Inflammatory macrophage (primary cell): ENCODE results near the gene CALR3.
"Not testable (repeated sequence)": the region's sequence is repeated elsewhere in the genome, so short reads cannot be mapped to it uniquely, and the experiment has no call there.

Experiments used
- DNase-seq, 2 donors: peaks; one replicate each; pipeline ENCODE4 v3.0.0-alpha.2; 2020 to 2022

CALR3 gene

DNA sequence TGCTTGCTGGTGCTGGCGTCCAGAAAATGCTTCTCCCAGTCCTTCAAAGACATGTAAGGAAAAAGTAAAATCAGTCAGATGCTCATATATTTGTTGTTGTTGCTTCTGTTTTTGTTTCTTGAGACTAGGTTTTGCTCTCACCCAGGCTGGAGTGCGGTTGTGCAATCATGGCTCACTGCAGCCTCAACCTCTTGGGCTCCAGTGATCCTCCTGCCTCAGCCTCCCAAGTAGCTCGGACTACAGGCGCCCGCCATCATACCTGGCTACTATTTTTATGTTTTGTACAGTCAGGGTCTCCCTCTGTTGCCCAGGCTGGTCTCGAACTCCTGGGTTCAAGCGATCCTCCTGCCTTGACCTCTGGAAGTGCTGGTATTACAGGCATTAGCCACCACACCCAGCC is 13.2 kb downstream of the CALR3 start:
- DNase-seq = no peak

DNA sequence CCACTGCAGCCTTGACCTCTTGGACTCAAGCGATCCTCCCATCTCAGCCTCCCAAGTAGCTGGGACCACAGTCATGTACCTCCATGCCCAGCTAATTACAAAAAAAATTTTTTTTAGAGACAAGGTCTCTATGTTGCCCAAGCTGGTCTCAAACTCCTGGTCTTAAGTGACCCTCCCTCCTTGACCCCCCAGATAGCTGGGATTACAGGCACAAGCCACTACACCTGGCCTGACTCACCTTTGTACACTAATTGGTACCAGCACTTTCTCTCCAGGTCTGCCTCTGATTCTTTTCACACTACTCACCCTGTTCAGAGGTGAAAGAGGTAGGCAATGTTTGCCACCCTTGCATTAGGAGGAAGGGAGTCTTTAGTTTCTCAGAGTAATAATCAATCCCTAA is 18.7 kb downstream of the CALR3 start:
- DNase-seq = no peak

DNA sequence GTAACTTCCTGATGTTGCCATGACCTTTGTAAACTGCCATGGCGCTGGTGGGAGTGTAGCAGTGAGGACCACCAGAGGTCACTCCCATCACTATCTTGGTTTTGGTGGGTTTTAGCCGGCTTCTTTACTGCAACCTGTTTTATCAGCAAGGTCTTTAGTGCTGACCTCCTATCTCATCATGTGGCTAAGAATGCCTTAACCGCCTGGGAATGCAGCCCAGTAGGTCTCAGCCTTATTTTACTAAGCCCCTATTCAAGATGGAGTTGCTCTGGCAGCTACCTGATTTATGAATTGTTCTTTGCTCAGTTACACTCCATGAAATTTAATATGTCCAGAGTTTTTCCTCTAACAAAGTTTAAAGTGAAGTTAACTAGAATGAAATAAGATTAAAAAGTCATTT is 19.6 kb downstream of the CALR3 start:
- no peak for DNase-seq

DNA sequence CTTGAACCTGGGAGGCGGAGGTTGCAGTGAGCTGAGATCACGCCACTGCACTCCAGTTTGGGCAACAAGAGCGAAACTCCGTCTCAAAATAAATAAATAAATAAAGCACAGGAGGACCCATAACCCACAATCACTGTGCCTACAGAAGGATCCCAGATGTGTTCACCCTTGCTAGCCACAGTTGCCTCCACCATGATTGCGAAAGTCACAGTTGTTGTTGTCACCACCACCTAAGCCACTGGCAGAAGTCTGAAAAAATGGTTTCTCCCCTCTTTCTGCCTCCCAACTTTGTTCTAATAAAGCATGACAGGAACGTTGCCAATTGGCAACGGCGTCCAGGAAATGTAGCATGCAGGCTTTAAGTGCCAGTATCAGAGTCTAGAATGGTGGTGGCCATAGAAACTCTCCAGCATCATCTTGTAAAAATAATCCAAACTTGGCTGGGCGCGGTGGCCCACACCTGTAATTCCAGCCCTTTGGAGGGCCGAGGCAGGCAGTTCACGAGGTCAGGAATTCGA is 22.0 kb downstream of the CALR3 start:
- DNase-seq = no peak

DNA sequence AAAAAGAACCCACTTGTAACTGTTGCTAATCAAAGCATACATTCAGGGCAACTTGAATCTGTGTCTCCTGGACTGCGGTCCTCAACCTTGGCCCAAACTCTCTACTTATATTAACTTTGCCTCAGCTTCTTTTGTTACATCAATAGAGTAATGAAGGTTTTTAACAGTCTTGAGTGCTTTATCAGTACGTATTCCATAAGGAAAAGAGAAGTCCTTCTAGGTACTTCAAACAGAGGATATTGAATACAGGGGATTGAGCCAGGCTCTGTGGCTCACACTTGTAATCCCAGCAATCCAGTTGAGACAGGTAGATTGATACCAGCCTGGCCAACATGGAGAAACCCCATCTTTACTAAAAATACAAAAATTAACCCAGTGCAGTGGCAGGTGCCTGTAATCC is 23.0 kb downstream of the CALR3 start:
- DNase-seq = no peak

GRCh38 chr19:16472559-16472899 is 23.4 kb downstream of the CALR3 start:
- not testable (repeated sequence) for DNase-seq

- DNase-seq = peak in 1 of 2 donors; percentile 40
Measured at GRCh38 chr19:16470911-16471811, 24.8 kb downstream of the CALR3 start.

DNA sequence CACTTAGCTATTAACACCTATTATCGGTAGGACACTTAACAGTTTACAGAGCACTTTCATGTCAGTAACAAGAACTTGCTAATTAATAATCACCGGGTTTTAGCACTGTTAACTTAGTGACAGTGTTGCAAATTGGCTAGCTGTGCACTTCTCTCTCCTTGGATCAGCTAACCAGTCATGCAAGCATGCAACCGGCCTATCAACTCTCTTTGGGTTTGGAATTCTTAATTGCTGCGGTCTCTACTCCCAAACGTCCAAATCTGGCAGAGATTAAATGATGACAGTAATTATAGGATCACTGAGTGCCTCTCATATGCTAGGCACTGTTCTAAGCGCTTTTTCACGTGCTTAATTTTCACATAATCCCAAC is 25.4 kb downstream of the CALR3 start:
- no peak for DNase-seq

DNA sequence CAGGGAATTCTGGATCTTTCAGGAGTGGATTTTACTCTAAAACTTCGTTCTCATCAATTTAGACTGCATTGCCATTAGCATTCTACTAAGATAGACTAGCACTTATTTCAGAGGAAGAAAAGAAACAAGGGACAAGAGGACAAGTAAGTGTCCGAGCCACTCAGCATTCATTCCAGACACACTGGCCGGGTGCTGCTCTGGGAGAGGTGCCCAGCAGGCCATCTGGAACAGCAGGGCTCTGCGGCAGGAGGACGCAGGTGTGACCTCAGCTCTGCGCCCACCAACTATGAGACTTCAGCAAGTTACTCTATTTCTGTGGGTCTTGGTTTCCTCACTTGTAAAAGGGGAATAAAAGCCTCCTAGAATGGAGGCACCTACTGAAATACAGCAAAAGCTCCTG is 28.4 kb downstream of the CALR3 start:
- DNase-seq = no peak

DNA sequence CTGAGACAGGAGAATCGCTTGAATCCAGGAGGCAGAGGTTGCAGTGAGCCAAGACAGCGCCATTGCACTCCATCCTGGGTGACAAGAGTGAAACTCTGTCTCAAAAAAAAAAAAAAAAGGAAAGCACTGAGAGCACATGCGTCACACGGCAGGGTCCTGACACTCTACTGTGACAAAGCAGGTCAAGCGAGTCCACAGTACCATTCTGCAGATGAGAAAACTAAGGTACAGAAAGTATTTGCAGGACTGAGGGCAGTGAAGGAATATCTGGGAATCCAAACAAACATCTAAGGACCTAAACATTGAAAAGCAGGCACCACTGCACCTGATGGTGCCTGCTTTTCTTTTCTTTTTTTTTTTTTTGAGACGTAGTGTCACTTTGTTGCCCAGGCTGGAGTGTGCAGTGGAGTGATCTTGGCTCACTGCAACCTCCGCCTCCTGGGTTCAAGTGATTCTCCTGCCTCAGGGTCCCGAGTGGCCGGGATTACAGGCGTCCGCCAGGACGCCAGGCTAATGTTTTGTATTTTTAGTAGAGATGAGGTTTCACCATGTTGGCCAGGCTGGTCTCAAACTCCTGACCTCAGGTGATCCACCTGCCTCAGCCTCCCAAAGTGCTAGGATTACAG is 29.1 kb downstream of the CALR3 start:
- not testable (repeated sequence) for DNase-seq

DNA sequence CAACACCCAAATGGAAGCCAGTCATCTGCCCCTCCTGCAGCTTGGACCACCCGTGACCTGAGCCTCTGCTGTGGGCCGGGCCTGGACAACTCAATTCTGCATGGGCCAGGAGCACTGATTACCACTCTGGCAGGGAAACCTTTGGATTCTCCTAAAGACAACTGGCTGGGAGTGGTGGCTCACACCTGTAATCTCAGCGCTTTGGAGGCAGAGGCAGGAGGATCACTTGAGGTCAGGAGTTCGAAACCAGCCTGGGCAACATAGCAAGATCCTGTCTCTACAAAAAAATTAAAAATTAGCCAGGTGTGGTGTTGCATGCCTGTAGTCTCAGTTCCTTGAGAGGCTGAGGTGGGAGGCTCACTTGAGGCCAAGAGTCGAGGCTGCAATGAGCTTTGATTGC is 30.7 kb downstream of the CALR3 start:
- DNase-seq = no peak

- DNase-seq = no peak
Measured at GRCh38 chr19:16463991-16464575, 31.9 kb downstream of the CALR3 start.

GRCh38 chr19:16463341-16463990 is 32.5 kb downstream of the CALR3 start:
- no peak for DNase-seq

- DNase-seq = peak in 1 of 2 donors; percentile 33
Measured at GRCh38 chr19:16462757-16463250, 33.2 kb downstream of the CALR3 start.

DNA sequence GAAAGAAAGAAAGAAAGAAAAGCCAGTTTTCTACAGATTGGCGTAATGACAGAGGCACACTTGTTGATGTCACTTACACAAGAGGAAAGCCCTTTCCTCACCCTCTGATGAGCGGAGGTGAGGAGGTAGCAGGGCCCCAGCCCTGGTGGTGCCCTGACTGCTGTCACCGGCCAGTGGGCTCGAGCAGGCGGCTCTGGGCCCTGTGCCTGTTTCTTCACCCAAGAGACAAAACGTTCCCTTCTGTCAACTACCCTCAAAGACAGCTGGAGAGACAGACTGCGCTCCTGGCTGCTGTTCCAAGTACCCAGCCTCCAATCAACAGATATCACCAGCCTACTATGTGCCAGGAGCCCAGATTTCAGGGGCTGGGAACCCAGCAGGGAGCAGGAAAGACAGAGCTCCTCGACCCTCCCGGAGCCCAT is 34.3 kb downstream of the CALR3 start:
- DNase-seq = no peak

GRCh38 chr19:16460454-16460853 is 35.5 kb downstream of the CALR3 start:
- no peak for DNase-seq

- DNase-seq = no peak
Measured at GRCh38 chr19:16459680-16460079, 36.3 kb downstream of the CALR3 start.

GRCh38 chr19:16458391-16459341 is 37.3 kb downstream of the CALR3 start:
- DNase-seq = peak in 1 of 2 donors; percentile 20

DNA sequence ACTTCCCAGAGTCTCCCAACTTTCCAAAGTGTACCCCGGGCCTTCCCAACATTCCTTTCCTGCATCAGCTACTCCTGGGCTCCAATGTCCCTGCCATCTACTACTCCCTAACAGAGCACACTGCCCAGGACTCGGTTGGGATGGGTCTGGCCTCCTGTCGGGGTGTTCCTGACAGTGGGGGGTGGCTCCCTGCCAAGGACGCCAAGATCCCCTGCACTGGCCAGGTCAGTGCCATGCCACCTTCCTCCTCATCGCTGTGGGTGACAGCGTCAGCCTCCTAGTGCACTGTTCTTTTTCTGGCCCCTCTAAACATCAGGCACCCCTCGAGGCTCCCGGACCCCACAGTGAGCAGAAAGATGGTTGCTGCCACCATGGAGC is 38.0 kb downstream of the CALR3 start:
- DNase-seq = no peak

- no peak for DNase-seq
Measured at GRCh38 chr19:16457195-16457953, 38.6 kb downstream of the CALR3 start.

- no peak for DNase-seq
Measured at GRCh38 chr19:16456652-16457194, 39.2 kb downstream of the CALR3 start.
